PFSK-1 (cell line): Measurements from ENCODE around the gene TERT.

Source experiments
- FOXP2 ChIP-seq: optimal IDR thresholded peaks from 2 replicates; pipeline ENCODE3; 2011; ENCODE audit warnings: borderline replicate concordance, control low read depth, inconsistent platforms; ENCODE audit not compliant: insufficient read depth; ENCODE audit errors: extremely low read length, extremely low read depth
- POLR2AphosphoS5 ChIP-seq: IDR thresholded peaks from 2 replicates; pipeline ENCODE4 v1.6.1; 2012; ENCODE audit warnings: low read depth, mild to moderate bottlenecking, control low read depth, low read length, moderate library complexity
- SIN3A ChIP-seq: IDR thresholded peaks from 2 replicates; pipeline ENCODE4 v1.6.1; 2012; ENCODE audit warnings: mild to moderate bottlenecking, low read length, moderate library complexity, borderline replicate concordance; ENCODE audit not compliant: insufficient read depth
- TAF1 ChIP-seq: IDR thresholded peaks from 2 replicates; pipeline ENCODE4 v1.6.1; 2012; ENCODE audit warnings: low read length, control low read depth, borderline replicate concordance; ENCODE audit not compliant: insufficient read depth
- TF ChIP-seq, protein P1 (sequence below), 2 experiments: IDR thresholded peaks; 2 replicates each; pipeline versions ENCODE4 v1.6.1 to v1.8.0; 2011 to 2012; ENCODE audit warnings: low read depth in 2 of 2, low read length in 2 of 2, control low read depth in 1 of 2, inconsistent platforms in 1 of 2, mild to moderate bottlenecking in 1 of 2, moderate library complexity in 1 of 2; ENCODE audit not compliant: insufficient read depth in 1 of 2

TERT gene

GRCh38 chr5:1210832-1211251, 84.0 kb downstream of the TERT start:
- TF ChIP-seq, protein P1, sequence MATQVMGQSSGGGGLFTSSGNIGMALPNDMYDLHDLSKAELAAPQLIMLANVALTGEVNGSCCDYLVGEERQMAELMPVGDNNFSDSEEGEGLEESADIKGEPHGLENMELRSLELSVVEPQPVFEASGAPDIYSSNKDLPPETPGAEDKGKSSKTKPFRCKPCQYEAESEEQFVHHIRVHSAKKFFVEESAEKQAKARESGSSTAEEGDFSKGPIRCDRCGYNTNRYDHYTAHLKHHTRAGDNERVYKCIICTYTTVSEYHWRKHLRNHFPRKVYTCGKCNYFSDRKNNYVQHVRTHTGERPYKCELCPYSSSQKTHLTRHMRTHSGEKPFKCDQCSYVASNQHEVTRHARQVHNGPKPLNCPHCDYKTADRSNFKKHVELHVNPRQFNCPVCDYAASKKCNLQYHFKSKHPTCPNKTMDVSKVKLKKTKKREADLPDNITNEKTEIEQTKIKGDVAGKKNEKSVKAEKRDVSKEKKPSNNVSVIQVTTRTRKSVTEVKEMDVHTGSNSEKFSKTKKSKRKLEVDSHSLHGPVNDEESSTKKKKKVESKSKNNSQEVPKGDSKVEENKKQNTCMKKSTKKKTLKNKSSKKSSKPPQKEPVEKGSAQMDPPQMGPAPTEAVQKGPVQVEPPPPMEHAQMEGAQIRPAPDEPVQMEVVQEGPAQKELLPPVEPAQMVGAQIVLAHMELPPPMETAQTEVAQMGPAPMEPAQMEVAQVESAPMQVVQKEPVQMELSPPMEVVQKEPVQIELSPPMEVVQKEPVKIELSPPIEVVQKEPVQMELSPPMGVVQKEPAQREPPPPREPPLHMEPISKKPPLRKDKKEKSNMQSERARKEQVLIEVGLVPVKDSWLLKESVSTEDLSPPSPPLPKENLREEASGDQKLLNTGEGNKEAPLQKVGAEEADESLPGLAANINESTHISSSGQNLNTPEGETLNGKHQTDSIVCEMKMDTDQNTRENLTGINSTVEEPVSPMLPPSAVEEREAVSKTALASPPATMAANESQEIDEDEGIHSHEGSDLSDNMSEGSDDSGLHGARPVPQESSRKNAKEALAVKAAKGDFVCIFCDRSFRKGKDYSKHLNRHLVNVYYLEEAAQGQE (IDR thresholded peaks at IDR 0.05; ENCODE audit: insufficient read depth in 1 of 2, low read depth in 2 of 2, low read length in 2 of 2): no peak
- TF ChIP-seq FOXP2: no peak
- TF ChIP-seq TAF1: no peak
- no peak for TF ChIP-seq SIN3A
- no peak for TF ChIP-seq POLR2AphosphoS5

DNA sequence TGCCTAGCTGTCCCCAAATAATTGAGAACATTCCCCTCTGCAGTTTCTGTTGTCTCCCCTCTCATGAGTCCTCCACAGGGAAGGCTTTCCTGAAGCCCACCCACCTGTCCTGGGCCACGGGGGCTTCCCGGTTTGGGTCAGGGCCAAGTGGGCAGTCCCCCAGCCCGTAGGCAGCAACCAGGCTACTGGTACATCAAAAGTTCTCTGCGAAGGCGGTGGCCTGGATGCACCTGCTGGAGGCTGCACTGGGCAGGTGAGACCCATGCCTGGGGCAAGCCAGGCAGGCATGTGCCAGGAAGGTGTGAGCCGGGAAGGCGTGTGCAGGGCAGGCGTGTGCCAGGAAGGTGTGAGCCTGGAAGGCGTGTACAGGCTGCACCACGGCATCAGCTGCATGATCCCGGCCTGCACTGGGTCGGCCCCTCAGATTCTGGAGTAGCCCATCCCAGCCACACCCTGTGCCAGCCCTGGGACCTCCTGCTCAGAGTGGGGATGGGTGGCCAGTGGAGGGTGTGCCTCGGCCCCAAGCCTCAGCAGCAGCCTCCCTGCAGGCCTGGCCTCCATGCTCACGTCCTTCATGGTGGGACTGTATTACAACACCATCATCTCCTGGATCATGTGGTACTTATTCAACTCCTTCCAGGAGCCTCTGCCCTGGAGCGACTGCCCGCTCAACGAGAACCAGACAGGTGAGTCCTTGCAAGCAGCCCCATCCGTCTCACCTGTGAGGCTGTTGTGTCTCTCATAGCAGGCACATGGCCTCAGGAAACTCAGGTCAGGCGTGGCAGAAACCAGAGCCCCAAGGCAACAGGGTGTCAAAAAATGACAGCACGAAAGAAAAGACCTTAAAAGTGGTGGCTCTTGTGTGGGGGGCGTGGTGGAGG, 84.7 kb downstream of the TERT start:
- TF ChIP-seq TAF1: no peak

DNA sequence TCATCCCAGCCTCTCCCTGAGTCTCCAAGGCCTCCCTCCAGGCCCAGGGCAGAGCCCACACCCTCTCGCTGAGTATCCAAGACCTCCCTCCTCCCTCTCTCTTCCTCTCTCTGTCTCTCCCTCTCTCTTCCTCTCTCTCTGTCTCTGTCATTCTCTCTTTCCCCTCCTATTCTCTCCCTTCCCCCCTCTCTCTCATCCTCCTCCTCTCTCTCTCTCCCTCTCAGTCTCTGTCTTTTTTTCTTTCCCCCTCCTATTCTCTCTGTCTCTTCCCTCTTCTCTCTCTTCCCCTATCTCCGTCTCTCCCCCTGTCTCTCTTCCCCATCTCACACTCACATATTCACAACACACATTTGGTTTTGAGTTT, 85.4 kb downstream of the TERT start:
- TF ChIP-seq, protein P1 (IDR thresholded peaks at IDR 0.05; ENCODE audit: insufficient read depth in 1 of 2, low read depth in 2 of 2, low read length in 2 of 2): no peak
- TF ChIP-seq POLR2AphosphoS5: no peak
- TF ChIP-seq SIN3A: no peak
- TF ChIP-seq FOXP2: no peak
- no peak for TF ChIP-seq TAF1

DNA sequence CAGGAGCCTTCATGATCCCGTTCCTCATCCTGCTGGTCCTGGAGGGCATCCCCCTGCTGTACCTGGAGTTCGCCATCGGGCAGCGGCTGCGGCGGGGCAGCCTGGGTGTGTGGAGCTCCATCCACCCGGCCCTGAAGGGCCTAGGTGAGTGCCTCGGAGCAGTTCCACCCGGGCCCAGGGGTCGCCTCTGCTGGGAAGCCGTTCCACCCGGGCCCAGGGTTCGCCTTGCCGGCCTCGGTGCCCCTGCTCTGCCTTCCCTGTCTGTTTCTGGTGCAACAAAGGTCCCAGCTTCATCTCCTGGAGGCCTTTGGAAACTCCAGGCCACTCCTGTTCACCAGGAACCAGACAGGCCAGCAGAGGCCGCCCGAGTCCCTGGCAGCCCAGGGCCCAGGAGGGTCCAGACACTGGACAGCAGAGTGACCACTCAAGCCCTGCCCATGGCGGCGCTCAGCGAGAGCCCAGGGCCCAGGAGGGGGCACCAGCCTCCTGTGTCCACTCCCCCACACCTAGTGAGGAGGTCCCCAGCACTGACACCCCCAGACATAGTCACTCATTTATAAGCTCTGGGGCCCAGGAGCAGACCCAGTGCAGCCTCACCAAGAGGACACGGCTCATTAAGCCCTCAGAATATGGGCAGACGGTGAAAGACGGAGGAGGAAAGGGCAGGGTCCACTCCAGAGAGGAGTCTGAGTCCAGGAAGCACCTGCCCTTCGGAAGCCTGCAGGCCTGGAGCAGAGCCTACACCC, 86.0 kb downstream of the TERT start:
- TF ChIP-seq SIN3A: no peak
- TF ChIP-seq, protein P1 (IDR thresholded peaks at IDR 0.05; ENCODE audit: insufficient read depth in 1 of 2, low read depth in 2 of 2, low read length in 2 of 2): no peak
- TF ChIP-seq POLR2AphosphoS5: no peak
- TF ChIP-seq FOXP2: peak; percentile 56
- no peak for TF ChIP-seq TAF1

- TF ChIP-seq FOXP2 (no peak), SIN3A (no peak), TAF1 (no peak), POLR2AphosphoS5 (no peak)
- TF ChIP-seq, protein P1 (IDR thresholded peaks at IDR 0.05; ENCODE audit: insufficient read depth in 1 of 2, low read depth in 2 of 2, low read length in 2 of 2): no peak
Observed at GRCh38 chr5:1208221-1208742, 86.6 kb downstream of the TERT start.
